Activated naive CD4-positive, alpha-beta T cell treated with anti-CD3 and anti-CD28 coated beads for 36 hours (primary cell): ENCODE data around the gene DDR1. TPM values are rescaled to one million over a fixed set of nuclear protein-coding genes. Genes with fewer than 3 reads are reported as not detected.
A peak's percentile ranks its signal among the peaks of the same experiment; 100 is the strongest.
"Not testable (repeated sequence)": the region's sequence is repeated elsewhere in the genome, so short reads cannot be mapped to it uniquely, and the experiment has no call there.

Source experiments
- CTCF ChIA-PET: fragments of 350-600 bp; sonication (Branson Sonifier 250); formaldehyde crosslinking; loops from one replicate; lab custom pipeline; 2021; ENCODE audit warnings: antibody characterized with exemption; lab: Charles Lee
- DNase-seq: peaks from one replicate; pipeline ENCODE4 v3.0.0-alpha.2; 2020
- H3K27ac Mint-ChIP-seq: one replicate; pipeline ENCODE4 v1.8.0; 2021; ENCODE audit warnings: mild to moderate bottlenecking, mixed read lengths
- H3K27me3 Mint-ChIP-seq: one replicate; pipeline ENCODE4 v1.8.0; 2021; ENCODE audit warnings: low read depth, mixed read lengths
- H3K36me3 Mint-ChIP-seq: one replicate; pipeline ENCODE4 v1.8.0; 2021; ENCODE audit warnings: low read depth, mixed read lengths
- H3K4me1 Mint-ChIP-seq: one replicate; pipeline ENCODE4 v1.8.0; 2021; ENCODE audit warnings: low read depth, mixed read lengths
- H3K4me3 Mint-ChIP-seq: one replicate; pipeline ENCODE4 v1.8.0; 2021; ENCODE audit warnings: mild to moderate bottlenecking, moderate library complexity, mixed read lengths
- H3K9me3 Mint-ChIP-seq: one replicate; pipeline ENCODE4 v1.8.0; 2021; ENCODE audit warnings: mixed read lengths
- intact Hi-C: fragments of 100-400 bp; cut with micrococcal nuclease; formaldehyde crosslinking; loops from one replicate; pipeline ENCODE4 v1.15.1; 2023
- total RNA-seq, 2 experiments: library from RNA; stranded (reverse); gene quantifications; one replicate each; pipeline ENCODE4 v1.2.3, GENCODE V29; 2021

DDR1 gene
- total RNA-seq, 2 experiments from 2014 or later = 9.5 to 10.1 TPM

GRCh38 chr6:30891816-30892538, 7.7 kb downstream of the DDR1 start:
- CTCF ChIA-PET = no interaction called here
- Mint-ChIP-seq H3K27ac (no peak overlapping the region), H3K36me3 (peaks cover 5% of the 10 kb centered on the region), H3K4me3 (no peak overlapping the region), H3K4me1 (no peaks in the 10 kb centered on the region), H3K9me3 (no peaks in the 10 kb centered on the region), H3K27me3 (no peaks in the 10 kb centered on the region)
- DNase-seq = no peak
- intact Hi-C loops = no loop called here

GRCh38 chr6:30893001-30893591, 8.8 kb downstream of the DDR1 start:
- intact Hi-C loops = no loop called here
- CTCF ChIA-PET = no interaction called here
- H3K4me1 Mint-ChIP-seq = no peaks in the 10 kb centered on the region
- no peak for DNase-seq
- peaks cover 5% of the 10 kb centered on the region for H3K36me3 Mint-ChIP-seq
- H3K4me3 Mint-ChIP-seq = no peak overlapping the region
- no peaks in the 10 kb centered on the region for H3K27me3 Mint-ChIP-seq
- H3K9me3 Mint-ChIP-seq = no peaks in the 10 kb centered on the region
- H3K27ac Mint-ChIP-seq = no peak overlapping the region

GRCh38 chr6:30893666-30894065, 9.3 kb downstream of the DDR1 start:
- Mint-ChIP-seq H3K27me3 (no peaks in the 10 kb centered on the region), H3K4me1 (no peaks in the 10 kb centered on the region), H3K36me3 (peaks cover 8% of the 10 kb centered on the region), H3K27ac (no peak overlapping the region), H3K4me3 (no peak overlapping the region), H3K9me3 (no peaks in the 10 kb centered on the region)
- CTCF ChIA-PET = no interaction called here
- intact Hi-C loops = no loop called here
- DNase-seq = no peak

GRCh38 chr6:30894381-30894780, 10.1 kb downstream of the DDR1 start:
- Mint-ChIP-seq H3K4me1 (no peaks in the 10 kb centered on the region), H3K36me3 (peaks cover 8% of the 10 kb centered on the region), H3K27ac (no peak overlapping the region), H3K27me3 (no peaks in the 10 kb centered on the region), H3K9me3 (no peaks in the 10 kb centered on the region), H3K4me3 (no peak overlapping the region)
- CTCF ChIA-PET = no interaction called here
- intact Hi-C loops = no loop called here
- DNase-seq = no peak

GRCh38 chr6:30894935-30895334, 10.6 kb downstream of the DDR1 start:
- Mint-ChIP-seq H3K27me3 (no peaks in the 10 kb centered on the region), H3K9me3 (no peaks in the 10 kb centered on the region), H3K27ac (no peak overlapping the region), H3K4me3 (no peak overlapping the region), H3K4me1 (no peaks in the 10 kb centered on the region), H3K36me3 (peaks cover 6% of the 10 kb centered on the region)
- DNase-seq = no peak
- intact Hi-C loops = no loop called here
- CTCF ChIA-PET = interaction anchor here (1.4 kb wide), 1 partner anchor 192 kb away, joined by 4 read pairs; no protein-coding TSS in a partner anchor

GRCh38 chr6:30895343-30895742, 11.0 kb downstream of the DDR1 start:
- Mint-ChIP-seq H3K27me3 (no peaks in the 10 kb centered on the region), H3K4me1 (peaks cover 3% of the 10 kb centered on the region), H3K9me3 (no peaks in the 10 kb centered on the region), H3K4me3 (no peak overlapping the region), H3K36me3 (peaks cover 4% of the 10 kb centered on the region), H3K27ac (no peak overlapping the region)
- DNase-seq = no peak
- intact Hi-C loops = no loop called here
- CTCF ChIA-PET = interaction anchor here (1.4 kb wide), 1 partner anchor 192 kb away, joined by 4 read pairs; no protein-coding TSS in a partner anchor

GRCh38 chr6:30896541-30896940, 12.2 kb downstream of the DDR1 start:
- DNase-seq = no peak
- no peaks in the 10 kb centered on the region for H3K27me3 Mint-ChIP-seq
- no peaks in the 10 kb centered on the region for H3K9me3 Mint-ChIP-seq
- peaks cover 11% of the 10 kb centered on the region for H3K4me1 Mint-ChIP-seq
- intact Hi-C loops = no loop called here
- peaks cover 4% of the 10 kb centered on the region for H3K36me3 Mint-ChIP-seq
- no peak overlapping the region for H3K4me3 Mint-ChIP-seq
- CTCF ChIA-PET = interaction anchor here (1.4 kb wide), 1 partner anchor 191 kb away, joined by 4 read pairs; no protein-coding TSS in a partner anchor
- no peak overlapping the region for H3K27ac Mint-ChIP-seq

- no peak overlapping the region for H3K4me3 Mint-ChIP-seq
- DNase-seq = no peak
- H3K4me1 Mint-ChIP-seq = peaks cover 11% of the 10 kb centered on the region
- peaks cover 4% of the 10 kb centered on the region for H3K36me3 Mint-ChIP-seq
- CTCF ChIA-PET = interaction anchor here (0.7 kb wide), 1 partner anchor 18 kb away, joined by 3 read pairs; no protein-coding TSS in a partner anchor
- no peak overlapping the region for H3K27ac Mint-ChIP-seq
- no peaks in the 10 kb centered on the region for H3K27me3 Mint-ChIP-seq
- H3K9me3 Mint-ChIP-seq = no peaks in the 10 kb centered on the region
- intact Hi-C loops = no loop called here
Measured at GRCh38 chr6:30897882-30898281, 13.6 kb downstream of the DDR1 start.

GRCh38 chr6:30898750-30899360, 14.5 kb downstream of the DDR1 start:
- H3K36me3 Mint-ChIP-seq = peaks cover 4% of the 10 kb centered on the region
- no peak for DNase-seq
- intact Hi-C loops = no loop called here
- CTCF ChIA-PET = interaction anchor here (0.8 kb wide), 1 partner anchor 70 kb away, joined by 4 read pairs; no protein-coding TSS in a partner anchor
- H3K4me1 Mint-ChIP-seq = peaks cover 11% of the 10 kb centered on the region
- H3K27me3 Mint-ChIP-seq = no peaks in the 10 kb centered on the region
- no peaks in the 10 kb centered on the region for H3K9me3 Mint-ChIP-seq
- no peak overlapping the region for H3K4me3 Mint-ChIP-seq
- H3K27ac Mint-ChIP-seq = no peak overlapping the region

GRCh38 chr6:30900863-30901417, 16.6 kb downstream of the DDR1 start:
- intact Hi-C loops = no loop called here

GRCh38 chr6:30901436-30901835, 17.1 kb downstream of the DDR1 start:
- H3K4me3 Mint-ChIP-seq = no peak overlapping the region
- no peaks in the 10 kb centered on the region for H3K27me3 Mint-ChIP-seq
- intact Hi-C loops = no loop called here
- CTCF ChIA-PET = no interaction called here
- H3K9me3 Mint-ChIP-seq = no peaks in the 10 kb centered on the region
- DNase-seq = no peak
- peaks cover 4% of the 10 kb centered on the region for H3K36me3 Mint-ChIP-seq
- H3K27ac Mint-ChIP-seq = no peak overlapping the region
- H3K4me1 Mint-ChIP-seq = peaks cover 11% of the 10 kb centered on the region

More at GRCh38 chr6:30900863-30901417, 16.6 kb downstream of the DDR1 start:
- Mint-ChIP-seq H3K4me1 (peaks cover 11% of the 10 kb centered on the region), H3K27ac (no peak overlapping the region), H3K27me3 (no peaks in the 10 kb centered on the region), H3K4me3 (no peak overlapping the region), H3K9me3 (no peaks in the 10 kb centered on the region), H3K36me3 (peaks cover 4% of the 10 kb centered on the region)
- DNase-seq = peak; percentile 50
- CTCF ChIA-PET = interaction anchor here (0.7 kb wide), 1 partner anchor 451 kb away, joined by 3 read pairs; no protein-coding TSS in a partner anchor

- H3K4me1 Mint-ChIP-seq = peaks cover 11% of the 10 kb centered on the region
- H3K27ac Mint-ChIP-seq, H3K4me3 Mint-ChIP-seq, H3K36me3 Mint-ChIP-seq, DNase-seq, H3K9me3 Mint-ChIP-seq, H3K27me3 Mint-ChIP-seq, intact Hi-C loops, CTCF ChIA-PET: not testable (repeated sequence)
Measured at GRCh38 chr6:30902196-30902595, 17.9 kb downstream of the DDR1 start.
